Activated CD4-positive, alpha-beta T cell treated with anti-CD3 and anti-CD28 coated beads for 48 hours (primary cell): ENCODE data around the gene CSGALNACT2.

Source experiments
- DNase-seq: peaks from one replicate; pipeline ENCODE4 v3.0.0-alpha.2; 2020

Gene CSGALNACT2

DNA sequence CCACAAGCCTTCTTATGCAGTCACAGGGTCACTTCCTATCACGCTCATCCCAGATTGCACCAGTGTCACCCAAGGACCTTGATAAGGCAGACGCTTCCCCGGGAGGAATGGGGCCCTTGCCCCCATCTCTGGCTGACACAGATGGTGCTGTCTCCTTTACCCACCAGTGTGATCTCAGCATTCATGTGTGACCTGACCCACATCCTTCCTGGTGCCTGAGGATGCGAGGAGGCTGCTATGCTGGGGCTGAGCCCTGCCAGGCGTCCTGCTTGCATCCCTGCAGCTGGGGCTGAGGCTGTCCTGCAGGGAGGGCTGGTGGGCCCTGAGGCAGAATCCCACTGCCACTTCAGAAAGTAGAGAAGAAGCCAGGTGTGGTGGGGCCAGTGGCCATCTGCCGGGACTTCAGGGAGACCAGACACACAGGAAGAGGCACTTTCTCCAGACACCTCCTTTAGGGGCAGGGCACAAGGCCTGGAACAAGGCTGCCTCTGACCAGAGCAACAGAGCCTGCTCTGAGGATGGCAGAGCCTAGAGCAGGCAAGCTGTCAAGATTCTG lies 93.4 kb downstream of the CSGALNACT2 start:
- peak; percentile 5 for DNase-seq

- peak; percentile 1 for DNase-seq
These were observed 95.6 kb downstream of the CSGALNACT2 start for GRCh38 chr10:43233601-43234430.

DNA sequence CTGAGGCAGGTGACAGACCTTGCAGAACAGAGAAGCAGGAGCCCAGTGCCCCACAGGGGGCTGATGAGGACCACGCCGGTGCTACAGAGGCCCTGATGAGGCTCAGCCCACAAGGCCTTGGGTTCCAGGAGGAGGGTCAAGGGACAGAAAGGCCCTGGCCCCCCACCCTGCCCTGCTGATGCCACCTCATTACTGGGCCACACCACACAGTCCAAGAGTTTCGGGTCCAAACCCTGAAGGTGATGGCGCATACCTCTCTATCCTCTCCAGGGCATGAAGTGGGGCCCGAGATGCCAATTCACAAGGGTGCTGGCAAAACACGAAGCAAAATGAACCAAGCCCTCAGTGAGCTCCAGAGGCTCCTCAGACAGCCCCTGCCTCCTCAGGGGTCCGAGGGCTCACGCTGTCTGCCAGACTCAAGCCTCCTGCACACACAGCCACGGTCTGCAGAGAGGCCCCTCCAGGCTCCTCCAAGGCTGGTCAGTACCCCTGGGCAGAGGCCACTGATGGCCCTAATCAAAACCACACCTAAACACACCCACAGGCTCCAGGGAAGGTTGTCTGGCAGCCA lies 96.3 kb downstream of the CSGALNACT2 start:
- peak; percentile 1 for DNase-seq
